Measurements from ENCODE around the gene XKR8. TPM values are rescaled to one million over a fixed set of nuclear protein-coding genes. Genes with fewer than 3 reads are reported as not detected.

Gene XKR8
- total and polyA plus RNA-seq, 12 donors = 2.2 to 6.0 (median 4.4) TPM

GRCh38 chr1:27981145-27981544 is 21.4 kb downstream of the XKR8 start:
- Histone ChIP-seq H3K27ac (peak overlapping the region in 3 of 10 donors; percentile 4 to 46 (median 16)), H3K4me3 (no peak overlapping the region), H3K36me3 (peaks cover 0 to 56% (median 11%) of the 10 kb centered on the region in 9 donors), H3K27me3 (no peaks in the 10 kb centered on the region), H3K9me3 (no peaks in the 10 kb centered on the region), H3K4me1 (peaks cover 0 to 20% (median 13%) of the 10 kb centered on the region in 9 donors)
- 63 to 68% methylated on average over 3 of the region's 3 CpGs for WGBS, 2 donors
- no peak for DNase-seq
- intact Hi-C loops (cut with DNase I) = loop anchor here in 3 of 10 donors (2.0 to 5.0 kb wide), 3 partner anchors 38 to 684 kb away; no protein-coding TSS in a partner anchor
- no peak for TF ChIP-seq CTCF (IDR thresholded peaks at IDR 0.05)
- peak in 1 of 8 donors; percentile 19 for ATAC-seq

GRCh38 chr1:27990920-27991537 is 31.3 kb downstream of the XKR8 start:
- Histone ChIP-seq H3K27me3 (no peaks in the 10 kb centered on the region), H3K36me3 (peaks cover 0 to 96% (median 31%) of the 10 kb centered on the region in 9 donors), H3K4me1 (peaks cover 0 to 40% (median 23%) of the 10 kb centered on the region in 9 donors), H3K4me3 (no peak overlapping the region), H3K27ac (no peak overlapping the region), H3K9me3 (no peaks in the 10 kb centered on the region)
- no peak for TF ChIP-seq CTCF (IDR thresholded peaks at IDR 0.05)
- no peak for DNase-seq
- no peak for ATAC-seq
- 93% methylated on average over 3 of the region's 3 CpGs for WGBS, 2 donors
- intact Hi-C loops (cut with DNase I) = no loop called here

GRCh38 chr1:27992276-27992675 is 32.5 kb downstream of the XKR8 start:
- intact Hi-C loops (cut with DNase I) = no loop called here
- no peak for TF ChIP-seq CTCF (IDR thresholded peaks at IDR 0.05)
- Histone ChIP-seq H3K27ac (peak overlapping the region in 7 of 10 donors; percentile 24 to 69 (median 42)), H3K9me3 (no peaks in the 10 kb centered on the region), H3K27me3 (no peaks in the 10 kb centered on the region), H3K4me1 (peaks cover 0 to 39% (median 23%) of the 10 kb centered on the region in 9 donors), H3K36me3 (peaks cover 0 to 97% (median 37%) of the 10 kb centered on the region in 9 donors), H3K4me3 (no peak overlapping the region)
- ATAC-seq (peak in 7 of 8 donors; percentile 38 to 81 (median 67)), DNase-seq (peak in 1 of 2 donors; percentile 19)
- 54 to 64% methylated on average over 6 of the region's 6 CpGs for WGBS, 2 donors

GRCh38 chr1:27993241-27993640 is 33.5 kb downstream of the XKR8 start:
- intact Hi-C loops (cut with DNase I) = no loop called here
- WGBS, 2 donors = 29 to 35% methylated on average over 3 of the region's 3 CpGs
- peaks cover 0 to 37% (median 23%) of the 10 kb centered on the region in 9 donors for H3K4me1 ChIP-seq

More at GRCh38 chr1:27993241-27993640, 33.5 kb downstream of the XKR8 start:
- Histone ChIP-seq H3K27ac (peak overlapping the region in 6 of 10 donors; percentile 9 to 69 (median 39)), H3K36me3 (peaks cover 0 to 97% (median 37%) of the 10 kb centered on the region in 9 donors), H3K27me3 (no peaks in the 10 kb centered on the region), H3K9me3 (no peaks in the 10 kb centered on the region), H3K4me3 (no peak overlapping the region)
- TF ChIP-seq CTCF (IDR thresholded peaks at IDR 0.05) = no peak
- peak in 4 of 8 donors; percentile 42 to 62 (median 58) for ATAC-seq
- DNase-seq = no peak
